H9 (cell line): ENCODE data around the gene U2AF1L4. TPM values are rescaled to one million over a fixed set of nuclear protein-coding genes. Genes with fewer than 3 reads are reported as not detected.

Source experiments
- DNase-seq: peaks from one replicate; pipeline ENCODE4 v3.0.0-alpha.2; 2017
- H2AFZ ChIP-seq: one replicate; pipeline ENCODE4 v1.6.1; 2013; ENCODE audit warnings: mild to moderate bottlenecking, low read length, control low read depth, moderate library complexity
- H2AK5ac ChIP-seq: 2 replicates; pipeline ENCODE4 v1.6.1; 2013; ENCODE audit warnings: low read length, control low read depth, mixed read lengths; ENCODE audit not compliant: insufficient read length
- H2BK120ac ChIP-seq: one replicate; pipeline ENCODE4 v1.6.1; 2013; ENCODE audit warnings: low read depth, mild to moderate bottlenecking, low read length, control low read depth, inconsistent platforms; ENCODE audit not compliant: poor library complexity, severe bottlenecking
- H2BK12ac ChIP-seq: 2 replicates; pipeline ENCODE4 v1.6.1; 2013; ENCODE audit warnings: low read length, control low read depth, mixed read lengths, low read depth; ENCODE audit not compliant: insufficient read length
- H2BK15ac ChIP-seq: 2 replicates; pipeline ENCODE4 v1.6.1; 2013; ENCODE audit warnings: low read depth, low read length, control low read depth
- H2BK20ac ChIP-seq: one replicate; pipeline ENCODE4 v1.6.1; 2013; ENCODE audit warnings: low read depth, mild to moderate bottlenecking, low read length, control low read depth, inconsistent platforms; ENCODE audit not compliant: poor library complexity, severe bottlenecking
- H2BK5ac ChIP-seq: 2 replicates; pipeline ENCODE4 v1.6.1; 2013; ENCODE audit warnings: low read length, control low read depth, mixed read lengths; ENCODE audit not compliant: insufficient read length
- H3K14ac ChIP-seq: 2 replicates; pipeline ENCODE4 v1.6.1; 2013; ENCODE audit warnings: low read length, control low read depth; ENCODE audit not compliant: insufficient read depth
- H3K18ac ChIP-seq: 2 replicates; pipeline ENCODE4 v1.6.1; 2013; ENCODE audit warnings: low read depth, mild to moderate bottlenecking, mixed read lengths, low read length, control low read depth; ENCODE audit not compliant: insufficient read length
- H3K23ac ChIP-seq: 2 replicates; pipeline ENCODE4 v1.6.1; 2013; ENCODE audit warnings: low read length, control low read depth, mixed read lengths, low read depth; ENCODE audit not compliant: insufficient read length
- H3K23me2 ChIP-seq: 2 replicates; pipeline ENCODE4 v1.6.1; 2013; ENCODE audit warnings: low read depth, mild to moderate bottlenecking, mixed read lengths, low read length, control low read depth; ENCODE audit not compliant: insufficient read length, poor library complexity, severe bottlenecking
- H3K27ac ChIP-seq: 2 replicates; pipeline ENCODE4 v1.5.1; 2013; ENCODE audit warnings: low read length, control low read depth, mixed read lengths, low read depth; ENCODE audit not compliant: insufficient read length
- H3K27me3 ChIP-seq: 2 replicates; pipeline ENCODE4 v1.6.1; 2013; ENCODE audit warnings: low read length, control low read depth, inconsistent platforms; ENCODE audit not compliant: insufficient read depth
- H3K4ac ChIP-seq: 2 replicates; pipeline ENCODE4 v1.6.1; 2013; ENCODE audit warnings: low read depth, mild to moderate bottlenecking, control low read depth, inconsistent platforms, low read length, moderate library complexity
- H3K4me1 ChIP-seq: 2 replicates; pipeline ENCODE4 v1.6.1; 2013; ENCODE audit warnings: low read length, control low read depth, inconsistent platforms; ENCODE audit not compliant: insufficient read depth
- H3K4me2 ChIP-seq: 2 replicates; pipeline ENCODE4 v1.6.1; 2013; ENCODE audit warnings: low read length, control low read depth, mixed read lengths; ENCODE audit not compliant: insufficient read length, insufficient read depth
- H3K56ac ChIP-seq: 2 replicates; pipeline ENCODE4 v1.6.1; 2013; ENCODE audit warnings: low read depth, mild to moderate bottlenecking, mixed read lengths, low read length, control low read depth; ENCODE audit not compliant: insufficient read length
- H3K79me1 ChIP-seq: 2 replicates; pipeline ENCODE4 v1.6.1; 2013; ENCODE audit warnings: low read depth, mild to moderate bottlenecking, moderate library complexity, low read length, control low read depth, inconsistent platforms; ENCODE audit not compliant: insufficient read depth, poor library complexity, severe bottlenecking
- H3K79me2 ChIP-seq: 2 replicates; pipeline ENCODE4 v1.6.1; 2013; ENCODE audit warnings: low read length, control low read depth, inconsistent platforms; ENCODE audit not compliant: insufficient read depth
- H3K9ac ChIP-seq: 2 replicates; pipeline ENCODE4 v1.6.1; 2013; ENCODE audit warnings: low read length, control low read depth, mixed read lengths; ENCODE audit not compliant: insufficient read length; ENCODE audit errors: extremely low read depth
- H3K9me3 ChIP-seq: one replicate; pipeline ENCODE4 v1.6.1; 2013; ENCODE audit warnings: low read depth, low read length, inconsistent platforms; ENCODE audit not compliant: control insufficient read depth
- H3T11ph ChIP-seq: one replicate; pipeline ENCODE4 v1.6.1; 2013; ENCODE audit warnings: mild to moderate bottlenecking, low read length, control low read depth, inconsistent platforms
- H4K20me1 ChIP-seq: one replicate; pipeline ENCODE4 v1.6.1; 2013; ENCODE audit not compliant: control insufficient read depth, insufficient read length, insufficient read depth
- H4K5ac ChIP-seq: 2 replicates; pipeline ENCODE4 v1.6.1; 2013; ENCODE audit warnings: low read depth, mild to moderate bottlenecking, mixed read lengths, low read length, control low read depth; ENCODE audit not compliant: insufficient read length
- H4K8ac ChIP-seq: replicated peaks from 2 replicates; pipeline ENCODE4 v1.6.1; 2013; ENCODE audit warnings: low read length, control low read depth, mixed read lengths, low read depth; ENCODE audit not compliant: insufficient read length
- H4K91ac ChIP-seq: 2 replicates; pipeline ENCODE4 v1.6.1; 2013; ENCODE audit warnings: low read depth, mild to moderate bottlenecking, moderate library complexity, mixed read lengths, low read length, control low read depth; ENCODE audit not compliant: insufficient read length
- H3K27ac Mint-ChIP-seq, 3 experiments: 2 replicates in 2 of 3; 3 replicates in 1 of 3; pipeline ENCODE4 v1.8.0; 2020 to 2021; ENCODE audit warnings: mixed read lengths in 3 of 3, mild to moderate bottlenecking in 1 of 3, moderate library complexity in 1 of 3
- H3K27me3 Mint-ChIP-seq: 2 replicates; pipeline ENCODE4 v1.8.0; 2021; ENCODE audit warnings: low read depth, mild to moderate bottlenecking, moderate library complexity, mixed read lengths
- H3K36me3 Mint-ChIP-seq, 3 experiments: 2 replicates in 2 of 3; 3 replicates in 1 of 3; pipeline ENCODE4 v1.8.0; 2020 to 2021; ENCODE audit warnings: low read depth in 3 of 3, mixed read lengths in 3 of 3; ENCODE audit not compliant: insufficient read depth in 1 of 3
- H3K4me1 Mint-ChIP-seq, 2 experiments: 2 replicates each; pipeline ENCODE4 v1.8.0; 2020; ENCODE audit warnings: mixed read lengths in 2 of 2
- H3K4me3 Mint-ChIP-seq, 2 experiments: 2 replicates in 1 of 2; 3 replicates in 1 of 2; pipeline ENCODE4 v1.8.0; 2020 to 2021; ENCODE audit warnings: mild to moderate bottlenecking in 2 of 2, mixed read lengths in 2 of 2, moderate library complexity in 1 of 2
- H3K9me3 Mint-ChIP-seq, 2 experiments: 2 replicates in 1 of 2; 3 replicates in 1 of 2; pipeline ENCODE4 v1.8.0; 2020; ENCODE audit warnings: mild to moderate bottlenecking in 2 of 2, mixed read lengths in 2 of 2, moderate library complexity in 1 of 2
- CTCF ChIP-seq: fragments of 200-600 bp; sonication (generic); conservative IDR thresholded peaks from 3 replicates; pipeline ENCODE4 v1.8.0; 2021; ENCODE audit warnings: antibody characterized with exemption, mild to moderate bottlenecking
- WGBS: extraction: QIAGEN DNeasy Blood & Tissue Kit; methylation state at CpG from one replicate; pipeline ENCODE4 v1.1.7; 2013; ENCODE audit warnings: missing lambda C conversion rate, low lambda C conversion rate, mixed read lengths; ENCODE audit not compliant: insufficient read length; ENCODE audit errors: extremely low coverage; 5-methylcytosine and 5-hydroxymethylcytosine counted together
- total RNA-seq: library from RNA; stranded (reverse); gene quantifications from 2 replicates; pipeline ENCODE4 v1.2.1, GENCODE V29; 2021

U2AF1L4 gene
- total RNA-seq, 1 experiment from 2014 or later, result 16.8 TPM

GRCh38 chr19:35781650-35782049 is 36.4 kb upstream of the U2AF1L4 start:
- Histone ChIP-seq H2BK5ac (no peak overlapping the region), H2BK120ac (no peak overlapping the region), H3K79me2 (no peaks in the 10 kb centered on the region), H2BK12ac (no peak overlapping the region), H4K20me1 (no peaks in the 10 kb centered on the region), H3K9ac (no peak overlapping the region), H3K4me1 (peaks cover 2% of the 10 kb centered on the region; the same call in 1 of the 2 replicates), H3K79me1 (no peaks in the 10 kb centered on the region), H3K14ac (no peak overlapping the region), H2BK20ac (no peak overlapping the region), H3K9me3 (no peaks in the 10 kb centered on the region), H3K4ac (no peak overlapping the region), H4K5ac (no peak overlapping the region), H3K18ac (no peak overlapping the region), H3T11ph (no peak overlapping the region), H2AFZ (no peak overlapping the region), H2BK15ac (no peak overlapping the region), H3K56ac (no peak overlapping the region), H3K4me2 (no peak overlapping the region), H2AK5ac (no peak overlapping the region), H4K8ac (no peak overlapping the region), H4K91ac (no peak overlapping the region), H3K23ac (no peak overlapping the region), H3K23me2 (peaks cover 7% of the 10 kb centered on the region), H3K27ac (no peak overlapping the region), H3K27me3 (no peaks in the 10 kb centered on the region)
- no peak for DNase-seq
- WGBS, result no CpG with 5 or more reads among the region's 9 CpGs
- Mint-ChIP-seq H3K36me3 (peaks cover 0 to 8% (median 2%) of the 10 kb centered on the region in 3 experiments; a peak in 1 of 7 replicates), H3K9me3 (no peaks in the 10 kb centered on the region; a peak in 1 of 5 replicates), H3K27me3 (peaks cover 15% of the 10 kb centered on the region), H3K4me3 (no peak overlapping the region; a peak in 1 of 5 replicates), H3K4me1 (peaks cover 35 to 49% of the 10 kb centered on the region in 2 experiments), H3K27ac (no peak overlapping the region)
- no peak for TF ChIP-seq CTCF
